ENCODE measurements around the gene TWIST2. TPM values are rescaled to one million over a fixed set of nuclear protein-coding genes. Genes with fewer than 3 reads are reported as not detected.

Gene TWIST2
- total and polyA plus RNA-seq, 2 donors = 1.2 to 1.9 TPM

- peaks cover 33 to 68% of the 10 kb centered on the region in 2 donors for H3K27me3 ChIP-seq (ENCODE audit: control insufficient read depth in 2 of 2, insufficient read depth in 1 of 2, low read length in 1 of 2)
These were observed 4.5 kb downstream of the TWIST2 start for GRCh38 chr2:238852206-238852869.

GRCh38 chr2:238853218-238853617 lies 5.3 kb downstream of the TWIST2 start:
- DNase-seq (ENCODE audit: low read depth in 6 of 9, low spot score in 9 of 9) = no peak
- H3K36me3 ChIP-seq (ENCODE audit: control insufficient read depth in 2 of 2, insufficient read depth in 2 of 2, low read length in 1 of 2) = no peaks in the 10 kb centered on the region
- peaks cover 24 to 60% of the 10 kb centered on the region in 2 donors for H3K27me3 ChIP-seq (ENCODE audit: control insufficient read depth in 2 of 2, insufficient read depth in 1 of 2, low read length in 1 of 2)
- H3K4me1 ChIP-seq (ENCODE audit: control insufficient read depth in 2 of 2, insufficient read depth in 2 of 2, low read length in 2 of 2) = no peaks in the 10 kb centered on the region
- H3K27ac ChIP-seq (ENCODE audit: low read depth in 1 of 2, low read length in 1 of 2) = no peak overlapping the region
- H3K4me3 ChIP-seq (ENCODE audit: low read length in 2 of 2) = no peak overlapping the region
- no peaks in the 10 kb centered on the region for H3K9me3 ChIP-seq (ENCODE audit: control insufficient read depth in 2 of 2, insufficient read depth in 1 of 2, low read length in 1 of 2)
- WGBS = 97% methylated on average over 1 of the region's 1 CpG

More at GRCh38 chr2:238852206-238852869, 4.5 kb downstream of the TWIST2 start:
- Histone ChIP-seq H3K9me3 (ENCODE audit: control insufficient read depth in 2 of 2, insufficient read depth in 1 of 2, low read length in 1 of 2) (no peaks in the 10 kb centered on the region), H3K4me1 (ENCODE audit: control insufficient read depth in 2 of 2, insufficient read depth in 2 of 2, low read length in 2 of 2) (no peaks in the 10 kb centered on the region), H3K36me3 (ENCODE audit: control insufficient read depth in 2 of 2, insufficient read depth in 2 of 2, low read length in 1 of 2) (no peaks in the 10 kb centered on the region), H3K27ac (ENCODE audit: low read depth in 1 of 2, low read length in 1 of 2) (no peak overlapping the region), H3K4me3 (ENCODE audit: low read length in 2 of 2) (no peak overlapping the region)
- DNase-seq (ENCODE audit: low read depth in 6 of 9, low spot score in 9 of 9) = no peak
- 83% methylated on average over 9 of the region's 9 CpGs for WGBS

- no peaks in the 10 kb centered on the region for H3K9me3 ChIP-seq (ENCODE audit: control insufficient read depth in 2 of 2, insufficient read depth in 1 of 2, low read length in 1 of 2)
- 94% methylated on average over 9 of the region's 9 CpGs for WGBS
- no peak overlapping the region for H3K27ac ChIP-seq (ENCODE audit: low read depth in 1 of 2, low read length in 1 of 2)
- H3K27me3 ChIP-seq (ENCODE audit: control insufficient read depth in 2 of 2, insufficient read depth in 1 of 2, low read length in 1 of 2) = peaks cover 19 to 54% of the 10 kb centered on the region in 2 donors
- H3K4me3 ChIP-seq (ENCODE audit: low read length in 2 of 2) = no peak overlapping the region
- DNase-seq (ENCODE audit: low read depth in 6 of 9, low spot score in 9 of 9) = no peak
- H3K4me1 ChIP-seq (ENCODE audit: control insufficient read depth in 2 of 2, insufficient read depth in 2 of 2, low read length in 2 of 2) = no peaks in the 10 kb centered on the region
- H3K36me3 ChIP-seq (ENCODE audit: control insufficient read depth in 2 of 2, insufficient read depth in 2 of 2, low read length in 1 of 2) = no peaks in the 10 kb centered on the region
These were observed 5.8 kb downstream of the TWIST2 start for GRCh38 chr2:238853721-238854120.

DNA sequence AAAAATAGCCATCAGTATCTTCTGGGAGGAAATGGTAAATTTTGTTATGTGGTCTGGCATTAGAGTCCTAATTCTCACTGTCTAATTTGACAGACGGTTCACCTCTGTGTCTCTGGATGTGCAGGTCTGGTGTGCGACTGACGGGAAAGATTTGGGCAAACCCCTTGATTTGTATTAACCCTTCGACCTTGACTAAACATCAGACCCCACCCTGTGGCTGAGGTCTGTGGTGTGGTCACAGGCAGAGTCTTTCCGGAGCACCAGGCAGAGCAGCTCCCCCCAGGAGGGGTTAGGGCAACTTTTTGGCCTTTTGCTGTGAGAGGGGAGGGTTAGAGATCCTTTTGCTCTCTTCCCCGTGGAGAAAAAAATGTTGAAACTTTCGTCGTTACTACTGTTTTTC lies 6.4 kb downstream of the TWIST2 start:
- WGBS = 82% methylated on average over 8 of the region's 8 CpGs
- Histone ChIP-seq H3K36me3 (ENCODE audit: control insufficient read depth in 2 of 2, insufficient read depth in 2 of 2, low read length in 1 of 2) (no peaks in the 10 kb centered on the region), H3K4me1 (ENCODE audit: control insufficient read depth in 2 of 2, insufficient read depth in 2 of 2, low read length in 2 of 2) (no peaks in the 10 kb centered on the region), H3K4me3 (ENCODE audit: low read length in 2 of 2) (no peak overlapping the region), H3K27ac (ENCODE audit: low read depth in 1 of 2, low read length in 1 of 2) (no peak overlapping the region), H3K27me3 (ENCODE audit: control insufficient read depth in 2 of 2, insufficient read depth in 1 of 2, low read length in 1 of 2) (peaks cover 14 to 49% of the 10 kb centered on the region in 2 donors), H3K9me3 (ENCODE audit: control insufficient read depth in 2 of 2, insufficient read depth in 1 of 2, low read length in 1 of 2) (no peaks in the 10 kb centered on the region)
- no peak for DNase-seq (ENCODE audit: low read depth in 6 of 9, low spot score in 9 of 9)

GRCh38 chr2:238854699-238855229 lies 6.9 kb downstream of the TWIST2 start:
- Histone ChIP-seq H3K36me3 (ENCODE audit: control insufficient read depth in 2 of 2, insufficient read depth in 2 of 2, low read length in 1 of 2) (no peaks in the 10 kb centered on the region), H3K27me3 (ENCODE audit: control insufficient read depth in 2 of 2, insufficient read depth in 1 of 2, low read length in 1 of 2) (peaks cover 9 to 44% of the 10 kb centered on the region in 2 donors), H3K4me1 (ENCODE audit: control insufficient read depth in 2 of 2, insufficient read depth in 2 of 2, low read length in 2 of 2) (no peaks in the 10 kb centered on the region), H3K27ac (ENCODE audit: low read depth in 1 of 2, low read length in 1 of 2) (no peak overlapping the region), H3K4me3 (ENCODE audit: low read length in 2 of 2) (no peak overlapping the region), H3K9me3 (ENCODE audit: control insufficient read depth in 2 of 2, insufficient read depth in 1 of 2, low read length in 1 of 2) (no peaks in the 10 kb centered on the region)
- WGBS = 91% methylated on average over 18 of the region's 18 CpGs
- DNase-seq (ENCODE audit: low read depth in 6 of 9, low spot score in 9 of 9) = no peak

GRCh38 chr2:238855299-238855698 lies 7.4 kb downstream of the TWIST2 start:
- WGBS = 97% methylated on average over 9 of the region's 9 CpGs
- H3K27me3 ChIP-seq (ENCODE audit: control insufficient read depth in 2 of 2, insufficient read depth in 1 of 2, low read length in 1 of 2) = peaks cover 3 to 39% of the 10 kb centered on the region in 2 donors
- H3K9me3 ChIP-seq (ENCODE audit: control insufficient read depth in 2 of 2, insufficient read depth in 1 of 2, low read length in 1 of 2) = no peaks in the 10 kb centered on the region

DNA sequence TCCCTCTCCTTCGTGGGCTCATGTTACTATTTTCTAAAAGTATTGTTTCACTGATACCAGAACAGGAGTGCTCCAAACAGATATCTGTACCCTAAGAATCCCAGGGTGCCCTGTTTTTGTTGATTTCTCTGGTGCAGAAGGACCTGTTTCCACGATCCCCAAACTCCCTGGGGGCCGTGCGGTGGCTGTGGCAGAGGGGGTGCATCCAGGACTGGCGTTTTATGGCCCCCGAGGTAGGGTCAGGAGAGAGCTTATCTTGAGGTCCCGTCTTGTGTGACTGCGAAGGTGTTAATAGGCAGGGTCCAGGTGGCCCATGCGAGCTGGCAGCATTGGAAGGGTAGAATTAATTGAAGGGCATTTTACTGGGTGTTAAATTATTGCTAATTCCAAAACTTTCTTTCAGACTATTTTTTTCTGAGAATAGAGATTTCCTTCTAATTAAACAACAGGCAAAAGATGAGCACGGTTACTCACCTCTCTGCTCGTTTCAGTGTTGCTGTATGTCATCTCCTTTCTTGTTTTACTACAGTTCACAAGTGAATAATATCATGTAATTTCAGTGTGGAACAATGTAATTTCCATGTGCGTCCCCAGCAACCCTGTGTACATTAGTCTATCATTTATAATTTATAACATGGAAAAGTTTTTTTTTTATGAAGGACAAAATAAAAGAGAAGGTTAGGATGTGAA lies 8.2 kb downstream of the TWIST2 start:
- H3K4me1 ChIP-seq (ENCODE audit: control insufficient read depth in 2 of 2, insufficient read depth in 2 of 2, low read length in 2 of 2) = no peaks in the 10 kb centered on the region
- 86% methylated on average over 12 of the region's 12 CpGs for WGBS
- no peak overlapping the region for H3K4me3 ChIP-seq (ENCODE audit: low read length in 2 of 2)
- peaks cover 3 to 32% of the 10 kb centered on the region in 2 donors for H3K27me3 ChIP-seq (ENCODE audit: control insufficient read depth in 2 of 2, insufficient read depth in 1 of 2, low read length in 1 of 2)
- H3K9me3 ChIP-seq (ENCODE audit: control insufficient read depth in 2 of 2, insufficient read depth in 1 of 2, low read length in 1 of 2) = no peaks in the 10 kb centered on the region
- DNase-seq (ENCODE audit: low read depth in 6 of 9, low spot score in 9 of 9) = no peak
- no peaks in the 10 kb centered on the region for H3K36me3 ChIP-seq (ENCODE audit: control insufficient read depth in 2 of 2, insufficient read depth in 2 of 2, low read length in 1 of 2)
- no peak overlapping the region for H3K27ac ChIP-seq (ENCODE audit: low read depth in 1 of 2, low read length in 1 of 2)

More at GRCh38 chr2:238855299-238855698, 7.4 kb downstream of the TWIST2 start:
- no peak for DNase-seq (ENCODE audit: low read depth in 6 of 9, low spot score in 9 of 9)
- Histone ChIP-seq H3K4me3 (ENCODE audit: low read length in 2 of 2) (no peak overlapping the region), H3K36me3 (ENCODE audit: control insufficient read depth in 2 of 2, insufficient read depth in 2 of 2, low read length in 1 of 2) (no peaks in the 10 kb centered on the region), H3K27ac (ENCODE audit: low read depth in 1 of 2, low read length in 1 of 2) (no peak overlapping the region), H3K4me1 (ENCODE audit: control insufficient read depth in 2 of 2, insufficient read depth in 2 of 2, low read length in 2 of 2) (no peaks in the 10 kb centered on the region)

- H3K27me3 ChIP-seq (ENCODE audit: control insufficient read depth in 2 of 2, insufficient read depth in 1 of 2, low read length in 1 of 2) = peaks cover 0 to 24% of the 10 kb centered on the region in 2 donors
- no peak overlapping the region for H3K27ac ChIP-seq (ENCODE audit: low read depth in 1 of 2, low read length in 1 of 2)
- WGBS = 83% methylated on average over 16 of the region's 16 CpGs
- no peaks in the 10 kb centered on the region for H3K36me3 ChIP-seq (ENCODE audit: control insufficient read depth in 2 of 2, insufficient read depth in 2 of 2, low read length in 1 of 2)
- no peaks in the 10 kb centered on the region for H3K9me3 ChIP-seq (ENCODE audit: control insufficient read depth in 2 of 2, insufficient read depth in 1 of 2, low read length in 1 of 2)
- no peak overlapping the region for H3K4me3 ChIP-seq (ENCODE audit: low read length in 2 of 2)
- DNase-seq (ENCODE audit: low read depth in 6 of 9, low spot score in 9 of 9) = no peak
- H3K4me1 ChIP-seq (ENCODE audit: control insufficient read depth in 2 of 2, insufficient read depth in 2 of 2, low read length in 2 of 2) = no peaks in the 10 kb centered on the region
These were observed 9.1 kb downstream of the TWIST2 start for GRCh38 chr2:238856713-238857567.
